Measurements from ENCODE around the gene LY9.

LY9 gene

DNA sequence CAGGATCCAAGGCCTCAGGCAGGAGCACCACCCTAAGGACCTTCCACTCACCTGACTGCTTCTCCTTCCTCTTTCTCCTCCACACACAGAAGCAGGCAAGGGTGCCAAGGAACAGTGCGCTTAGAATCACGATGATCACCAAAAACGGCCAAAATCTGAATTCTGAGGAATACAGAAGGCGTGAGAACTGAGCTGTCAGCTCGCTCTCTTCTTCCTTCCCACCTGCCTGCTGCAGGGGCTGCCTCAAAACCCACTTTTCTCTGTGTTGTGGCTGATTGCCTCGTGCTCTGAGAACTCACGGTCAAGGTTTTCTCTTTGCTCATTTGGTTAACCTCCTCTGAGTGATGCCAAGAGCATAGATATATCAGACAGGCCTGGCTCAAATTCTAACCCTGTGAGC is 42.9 kb downstream of the LY9 start:
- no peak for DNase-seq

GRCh38 chr1:160839746-160840145 is 43.8 kb downstream of the LY9 start:
- DNase-seq, result no peak

DNA sequence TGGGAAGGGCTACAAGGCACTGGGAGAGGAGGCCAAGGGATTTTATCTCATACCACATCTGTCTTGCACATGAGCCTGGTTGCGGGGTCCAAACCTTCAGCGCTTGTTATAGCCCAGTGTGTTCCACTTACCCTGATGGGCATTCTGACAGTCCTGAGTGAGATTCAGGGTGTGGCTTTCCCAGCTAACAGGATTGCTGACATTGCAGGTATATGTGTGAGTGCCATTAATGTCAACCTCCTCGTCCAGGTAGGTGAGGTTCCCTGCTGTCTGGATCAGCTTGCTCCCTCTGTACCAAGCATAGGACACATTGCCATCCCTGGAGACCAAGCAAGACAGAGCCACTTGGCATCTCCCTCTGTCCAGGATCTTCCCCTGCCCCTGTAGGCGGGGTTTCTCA is 45.1 kb downstream of the LY9 start:
- DNase-seq, result no peak

GRCh38 chr1:160844447-160845232 is 48.7 kb downstream of the LY9 start:
- DNase-seq, result no peak

DNA sequence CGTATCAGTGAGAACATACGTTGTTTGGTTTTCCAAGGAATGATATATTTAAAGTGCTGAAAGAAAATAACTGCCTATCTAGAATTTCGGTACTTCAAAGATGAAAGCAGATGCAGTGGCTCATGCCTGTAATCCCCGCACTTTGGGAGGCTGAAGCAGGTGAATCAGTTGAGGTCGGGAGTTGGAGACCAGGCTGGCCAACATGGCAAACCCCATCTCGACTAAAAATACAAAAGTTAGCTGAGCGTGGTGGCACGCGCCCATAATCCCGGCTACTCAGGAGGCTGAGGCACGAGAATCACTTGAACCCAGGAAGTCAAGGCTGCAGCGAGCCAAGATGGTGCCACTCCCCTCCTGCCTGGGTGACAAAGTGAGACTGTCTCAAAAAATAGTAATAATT is 50.3 kb downstream of the LY9 start:
- DNase-seq, result no peak

DNA sequence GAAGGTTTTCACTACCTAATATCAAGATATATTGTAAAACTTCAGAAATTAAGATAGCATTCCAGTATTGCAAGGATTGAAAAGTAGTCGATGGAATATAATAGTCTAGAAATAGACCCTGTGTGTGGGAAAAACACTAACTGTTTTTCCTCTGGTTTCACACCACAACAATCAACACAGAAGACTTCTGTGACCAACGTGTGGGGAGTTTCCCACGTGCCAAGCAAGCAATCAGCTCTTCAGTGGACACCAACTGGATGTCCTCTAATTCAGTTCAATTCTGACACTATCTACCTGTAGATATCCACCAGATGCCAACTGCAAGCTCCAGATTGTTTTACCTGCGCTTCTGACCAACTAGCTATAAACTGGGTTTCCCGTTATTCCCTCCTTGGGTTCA is 54.6 kb downstream of the LY9 start:
- no peak for DNase-seq

GRCh38 chr1:160850993-160851392 is 55.0 kb downstream of the LY9 start:
- no peak for DNase-seq

- DNase-seq, result no peak
Observed at GRCh38 chr1:160853014-160853413, 57.0 kb downstream of the LY9 start.

DNA sequence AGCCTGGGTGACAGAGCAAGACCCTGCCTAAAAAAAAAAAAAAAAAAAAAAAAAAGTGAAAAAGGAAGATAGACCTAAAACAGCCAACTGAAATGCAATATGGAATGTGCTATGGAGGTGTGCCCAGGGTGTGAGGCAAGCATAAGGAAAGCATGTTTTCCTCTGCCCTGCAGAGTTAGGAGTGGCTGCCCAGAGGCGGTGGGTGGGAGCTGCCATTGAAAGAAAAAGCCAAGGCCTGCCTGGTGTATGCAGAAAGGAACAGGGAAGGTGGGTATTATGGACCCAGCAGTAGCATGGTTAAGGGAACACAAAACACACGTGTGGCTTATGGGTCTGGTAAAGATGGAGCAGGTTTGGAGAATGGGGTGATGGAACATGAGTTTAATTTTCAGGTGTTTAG is 57.8 kb downstream of the LY9 start:
- no peak for DNase-seq

DNA sequence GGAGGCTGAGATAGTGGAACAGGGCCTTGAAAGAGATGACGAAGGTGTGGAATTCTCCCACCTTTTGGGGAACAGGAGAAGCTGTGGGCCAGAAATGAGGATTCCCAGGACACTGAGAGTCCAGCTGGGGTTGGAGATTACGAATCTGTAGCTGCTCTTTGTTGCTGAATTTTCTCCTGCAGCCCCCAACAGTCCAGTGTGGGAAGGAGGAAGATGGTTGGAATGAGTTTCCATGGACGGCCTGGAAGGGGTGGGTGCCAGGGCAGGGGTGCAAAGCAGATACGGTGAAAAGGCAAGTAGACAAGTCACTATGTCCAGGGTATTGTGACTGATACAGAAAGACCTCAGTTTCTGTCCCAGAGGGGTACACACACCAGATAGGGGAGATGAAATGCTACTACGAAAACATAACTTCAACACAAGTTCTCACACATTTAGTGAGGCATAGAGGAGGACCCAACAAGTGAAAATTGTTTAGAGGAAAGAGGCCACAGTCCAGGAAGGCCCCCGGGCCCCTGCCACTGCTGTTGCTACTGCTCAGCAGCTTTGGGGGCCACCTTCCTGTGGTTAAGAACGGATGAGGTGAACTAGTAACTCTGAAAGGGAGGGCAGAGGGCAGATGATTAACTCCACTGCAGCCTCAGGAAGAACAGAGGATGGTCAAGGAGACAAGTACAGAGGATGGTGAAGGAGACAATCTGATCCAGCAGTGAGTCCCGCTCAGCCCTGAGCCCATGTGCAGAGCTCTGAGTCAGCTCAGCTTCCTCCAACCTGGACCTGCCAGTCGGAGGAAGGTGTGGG is 59.4 kb downstream of the LY9 start:
- no peak for DNase-seq

DNA sequence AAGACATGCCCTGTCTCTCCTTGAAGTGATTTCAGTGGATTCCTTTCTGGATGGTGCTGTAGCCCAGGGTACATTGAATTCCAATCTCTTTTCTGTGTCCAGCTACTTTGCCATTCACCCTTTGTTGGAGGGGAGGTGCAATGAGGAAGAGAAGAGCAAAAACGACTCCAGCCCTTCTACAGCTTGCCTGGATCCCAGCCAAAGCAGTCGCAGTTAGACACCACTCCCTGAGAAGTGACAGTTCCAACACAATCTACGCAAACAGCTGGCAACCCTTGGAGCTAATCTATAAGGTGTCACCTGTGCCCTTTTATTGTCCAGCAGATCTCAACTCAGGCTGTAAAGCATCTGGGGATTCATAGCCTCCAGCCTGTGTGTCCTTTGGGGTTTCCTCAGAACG is 62.1 kb downstream of the LY9 start:
- DNase-seq, result no peak

DNA sequence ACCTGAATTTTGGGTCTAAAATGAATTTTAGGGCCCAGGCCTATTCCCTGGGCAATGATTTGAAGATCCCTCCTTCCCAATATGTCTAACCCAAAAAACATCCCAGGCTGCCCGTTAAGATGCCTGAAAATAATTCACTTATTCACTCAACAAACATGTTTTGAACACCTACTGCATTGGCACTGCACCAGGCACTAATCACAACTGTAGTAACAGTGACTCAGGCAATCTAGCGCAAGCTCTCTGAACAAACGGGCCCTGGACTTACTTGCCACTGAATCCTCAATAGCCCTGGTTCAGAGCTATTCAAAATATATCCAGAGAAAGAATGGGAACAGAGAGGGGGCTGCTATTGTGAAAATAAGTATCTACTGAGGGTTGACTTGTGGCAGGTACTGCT is 62.5 kb downstream of the LY9 start:
- no peak for DNase-seq

DNA sequence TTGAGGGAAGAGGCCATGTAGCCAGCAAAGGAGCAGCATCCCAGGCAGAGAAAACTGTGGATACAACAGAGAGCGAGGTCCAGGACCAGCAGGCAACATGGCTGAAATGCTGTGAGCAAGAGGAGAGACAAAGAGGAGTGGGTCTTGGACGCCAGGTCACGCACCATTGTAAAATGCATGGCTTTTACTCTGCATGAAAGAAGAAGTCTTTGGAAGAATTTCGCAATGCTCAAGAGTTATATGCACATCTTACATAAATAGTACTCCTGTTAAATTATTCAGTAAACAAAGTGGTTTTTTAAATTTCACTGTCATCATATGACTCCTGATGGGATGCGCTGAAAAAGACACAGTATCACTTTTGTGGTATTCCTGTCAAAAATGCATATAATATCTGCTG is 63.2 kb downstream of the LY9 start:
- DNase-seq, result no peak

DNA sequence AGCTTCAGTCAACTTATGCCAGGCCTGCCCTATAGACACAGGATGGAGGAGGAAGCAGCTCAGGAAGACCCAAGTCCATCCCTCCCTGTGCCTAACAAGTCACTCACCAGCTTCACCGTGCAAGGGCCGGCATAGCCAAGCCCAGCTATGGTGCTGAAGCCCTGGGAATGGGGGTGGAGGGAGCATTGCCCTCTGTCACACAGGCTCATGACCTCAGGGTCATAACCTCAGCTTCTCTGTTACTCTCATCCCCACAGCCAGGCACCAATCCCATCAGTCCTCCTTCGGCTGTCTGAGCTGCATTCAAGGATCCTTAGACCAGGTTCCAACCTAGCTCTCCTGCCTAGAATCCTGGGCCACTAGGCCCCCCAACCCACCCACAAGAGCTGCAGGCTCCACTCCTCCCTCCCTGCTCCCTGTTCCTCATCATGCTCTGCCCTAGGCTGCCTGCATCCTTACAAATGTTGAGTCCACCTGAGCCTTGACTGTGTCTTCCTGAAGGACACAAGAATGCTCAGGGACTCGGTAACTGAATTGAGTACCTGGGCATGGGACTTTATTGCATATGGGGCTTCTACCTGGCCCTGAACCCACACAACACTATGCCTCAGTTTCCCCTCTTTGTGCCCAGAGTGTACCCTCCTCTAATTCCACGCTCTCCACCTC is 65.0 kb downstream of the LY9 start:
- DNase-seq, result no peak

DNA sequence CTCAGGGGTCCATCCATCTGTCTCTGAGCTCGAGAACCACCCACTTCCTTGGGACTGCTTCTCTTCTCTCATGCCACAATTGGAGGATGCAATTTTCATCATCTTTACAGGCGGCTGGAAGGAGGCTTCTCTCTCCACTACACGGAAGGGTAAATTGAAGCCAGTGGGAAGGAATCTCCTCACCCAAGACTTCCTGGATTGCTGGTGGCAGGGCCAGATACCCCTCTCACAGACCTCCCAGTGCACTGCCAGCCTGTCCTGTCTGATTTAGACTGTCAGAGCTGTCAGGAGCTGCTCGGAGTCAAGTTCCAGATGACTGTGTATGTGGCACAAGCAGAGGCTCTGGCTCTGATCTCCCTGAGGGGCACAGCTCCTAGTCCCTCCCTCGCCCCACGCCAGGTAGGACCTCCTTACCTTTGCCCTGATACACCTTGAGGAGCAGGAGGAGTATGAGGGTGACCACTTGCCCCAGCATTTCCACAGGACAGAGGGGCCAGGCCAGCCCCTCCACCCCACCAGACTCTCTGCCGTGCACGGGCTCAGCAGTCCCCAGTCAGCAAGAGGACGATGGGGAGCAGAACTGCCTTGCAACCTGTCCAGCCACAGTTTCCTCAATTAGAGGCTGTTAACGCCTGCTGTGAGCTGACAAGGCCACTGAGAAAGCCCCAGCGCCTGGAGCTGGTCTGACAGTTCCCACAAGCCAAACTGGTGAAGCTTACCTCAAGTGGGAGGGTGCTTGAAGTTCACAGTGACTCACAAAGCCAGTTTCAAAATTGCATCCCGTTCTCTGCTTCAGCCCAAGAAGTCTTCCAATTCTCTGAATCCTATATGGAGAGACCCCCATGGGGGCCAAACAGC is 66.5 kb downstream of the LY9 start, which contains the start of gene CD244:
TSS of gene CD244 (minus strand) at position 685 of the 858 bp plus-strand sequence. CDS start at position 475, 210 bp downstream.
- no peak for DNase-seq

DNA sequence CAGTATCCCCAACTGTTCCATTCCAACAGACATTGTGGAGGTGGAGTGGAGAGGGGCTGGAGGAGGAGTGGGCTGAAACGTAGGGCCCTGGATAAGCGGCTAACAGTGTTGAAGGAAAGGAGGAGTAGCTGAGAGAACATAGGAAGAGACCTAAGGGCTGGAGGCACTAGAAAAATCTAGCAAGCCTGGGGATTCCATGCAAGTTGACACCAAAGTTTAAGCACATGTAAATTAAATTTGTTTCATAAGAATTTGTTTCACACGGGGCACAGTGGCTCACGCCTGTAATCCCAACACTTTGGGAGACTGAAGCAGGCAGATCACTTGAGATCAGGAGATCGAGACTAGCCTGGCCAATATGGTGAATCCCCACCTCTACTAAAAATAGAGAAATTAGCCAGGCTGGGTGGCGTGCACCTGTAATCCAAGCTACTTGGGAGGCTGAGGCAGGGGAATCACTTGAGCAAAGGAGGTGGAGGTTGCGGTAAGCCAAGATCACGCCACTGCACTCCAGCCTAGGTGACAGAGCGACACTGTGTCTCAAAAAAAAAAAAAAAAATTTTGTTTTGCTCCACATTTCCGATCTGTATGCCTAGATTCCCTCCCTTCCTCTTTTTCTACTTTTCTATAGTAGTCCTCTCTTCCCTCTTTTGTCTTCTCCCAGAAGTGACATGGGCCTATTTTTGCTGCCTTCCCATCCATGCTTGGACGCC is 67.2 kb downstream of the LY9 start:
- no peak for DNase-seq

GRCh38 chr1:160863774-160864131 is 67.8 kb downstream of the LY9 start:
- no peak for DNase-seq

GRCh38 chr1:160864173-160864572 is 68.2 kb downstream of the LY9 start:
- no peak for DNase-seq

GRCh38 chr1:160865337-160865736 is 69.4 kb downstream of the LY9 start:
- DNase-seq, result no peak

GRCh38 chr1:160866001-160866694 is 70.2 kb downstream of the LY9 start:
- DNase-seq, result no peak

- no peak for DNase-seq
Observed at GRCh38 chr1:160866695-160867260, 70.8 kb downstream of the LY9 start.

Data from cortex of kidney (tissue), 1 donor.